ENCODE data around the gene ATP13A1. TPM values are rescaled to one million over a fixed set of nuclear protein-coding genes. Genes with fewer than 3 reads are reported as not detected.

The ATP13A1 gene
- polyA plus RNA-seq, 1 of the 3 experiments (the other 2 are of a cell fraction), result 67.9 TPM

DNA sequence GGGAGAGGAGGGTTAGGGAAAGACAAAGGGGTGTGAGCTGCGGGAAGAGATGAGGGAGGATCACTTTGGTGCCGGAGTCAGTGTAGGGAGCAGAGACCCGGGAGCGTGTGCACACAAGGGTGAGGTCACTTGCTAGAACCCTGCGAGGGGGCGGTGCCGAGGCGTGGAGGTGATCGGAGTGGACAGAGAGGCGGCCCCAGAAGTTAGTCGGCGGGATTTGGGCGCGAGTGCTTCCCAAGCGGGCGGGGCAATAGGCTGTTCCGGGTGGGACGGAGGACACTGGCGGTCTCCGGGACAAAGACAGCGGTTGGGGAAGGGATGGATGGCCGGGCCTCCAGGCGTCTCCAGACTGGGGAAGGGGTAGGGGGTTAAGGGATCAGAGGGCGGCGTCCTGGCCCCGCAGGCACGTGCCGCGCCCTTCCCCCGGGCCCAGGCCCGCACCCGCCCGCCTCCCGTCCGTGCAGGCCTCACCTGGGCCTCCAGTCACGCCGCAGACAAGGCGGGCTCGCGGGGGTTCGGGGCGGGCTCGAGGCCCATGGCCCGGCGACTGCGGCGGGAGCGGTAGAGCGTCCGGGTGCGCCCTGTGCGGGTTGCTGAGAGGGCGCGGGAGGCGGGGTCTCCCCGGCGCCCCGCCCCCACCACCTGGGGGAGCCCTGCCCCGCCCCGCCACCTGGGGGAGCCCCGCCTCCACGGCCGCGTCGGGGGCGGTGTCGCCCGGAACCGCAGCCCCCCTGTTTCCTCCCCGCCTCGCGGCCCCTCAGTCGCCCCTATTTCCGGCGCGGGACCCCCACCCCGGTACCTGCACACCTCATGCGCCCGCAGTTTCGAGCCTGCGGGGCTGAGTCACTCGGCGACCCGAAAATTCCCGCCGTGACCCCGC lies 35.6 kb downstream of the ATP13A1 start, which contains the start of gene LPAR2:
TSS of gene LPAR2 (minus strand) at position 600 of the 880 bp plus-strand sequence. CDS start 945 bp downstream, outside the sequence.
- Histone ChIP-seq H4K20me1 (ENCODE audit: insufficient read depth) (no peaks in the 10 kb centered on the region), H3K9me3 (no peaks in the 10 kb centered on the region), H3K9me2 (no peaks in the 10 kb centered on the region), H3K36me3 (replicated peaks in 1 of 2; ENCODE audit: control insufficient read depth in 1 of 2, insufficient read depth in 2 of 2, low read length in 1 of 2) (no peaks in the 10 kb centered on the region), H3K79me2 (ENCODE audit: insufficient read depth) (no peaks in the 10 kb centered on the region), H3K4me3 (ENCODE audit: low read depth in 2 of 2, low read length in 1 of 2) (peak within 1 kb of the TSS in 1 of 2 experiments; percentile 56; a peak in 2 of 4 replicates), H3K27ac (ENCODE audit: low read depth in 2 of 2, low read length in 1 of 2) (peak within 1 kb of the TSS in 1 of 2 experiments; percentile 65; a peak in 1 of 4 replicates), H3K27me3 (ENCODE audit: insufficient read depth) (no peaks in the 10 kb centered on the region), H3K4me1 (ENCODE audit: control insufficient read depth in 1 of 2, insufficient read depth in 2 of 2, low read depth in 1 of 2, low read length in 1 of 2) (peaks cover 0 to 13% of the 10 kb centered on the region in 2 experiments; a peak in 1 of 4 replicates), H2AFZ (ENCODE audit: low read depth) (peak within 1 kb of the TSS; percentile 20; the same call in 1 of the 2 replicates), H3K9ac (no peak within 1 kb of the TSS), H3K4me2 (peak within 1 kb of the TSS; percentile 47), H3F3A (replicated peaks; ENCODE audit: insufficient read depth) (no peaks in the 10 kb centered on the region)
- ChIA-PET CTCF (interaction anchor here (0.7 to 6.1 kb wide), 12 partner anchors 8 to 96 kb away, joined by 3 to 28 read pairs (median 4); partner anchors contain the start of gene GMIP), POLR2A (interaction anchor here (0.7 to 1.3 kb wide), 2 partner anchors 75 to 238 kb away, joined by 3 to 4 read pairs; partner anchors contain the start of gene ZNF253)
- TF ChIP-seq, protein P1, sequence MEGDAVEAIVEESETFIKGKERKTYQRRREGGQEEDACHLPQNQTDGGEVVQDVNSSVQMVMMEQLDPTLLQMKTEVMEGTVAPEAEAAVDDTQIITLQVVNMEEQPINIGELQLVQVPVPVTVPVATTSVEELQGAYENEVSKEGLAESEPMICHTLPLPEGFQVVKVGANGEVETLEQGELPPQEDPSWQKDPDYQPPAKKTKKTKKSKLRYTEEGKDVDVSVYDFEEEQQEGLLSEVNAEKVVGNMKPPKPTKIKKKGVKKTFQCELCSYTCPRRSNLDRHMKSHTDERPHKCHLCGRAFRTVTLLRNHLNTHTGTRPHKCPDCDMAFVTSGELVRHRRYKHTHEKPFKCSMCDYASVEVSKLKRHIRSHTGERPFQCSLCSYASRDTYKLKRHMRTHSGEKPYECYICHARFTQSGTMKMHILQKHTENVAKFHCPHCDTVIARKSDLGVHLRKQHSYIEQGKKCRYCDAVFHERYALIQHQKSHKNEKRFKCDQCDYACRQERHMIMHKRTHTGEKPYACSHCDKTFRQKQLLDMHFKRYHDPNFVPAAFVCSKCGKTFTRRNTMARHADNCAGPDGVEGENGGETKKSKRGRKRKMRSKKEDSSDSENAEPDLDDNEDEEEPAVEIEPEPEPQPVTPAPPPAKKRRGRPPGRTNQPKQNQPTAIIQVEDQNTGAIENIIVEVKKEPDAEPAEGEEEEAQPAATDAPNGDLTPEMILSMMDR (IDR thresholded peaks at IDR 0.05), result no peak
- TF ChIP-seq, protein P2, sequence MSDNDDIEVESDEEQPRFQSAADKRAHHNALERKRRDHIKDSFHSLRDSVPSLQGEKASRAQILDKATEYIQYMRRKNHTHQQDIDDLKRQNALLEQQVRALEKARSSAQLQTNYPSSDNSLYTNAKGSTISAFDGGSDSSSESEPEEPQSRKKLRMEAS (IDR thresholded peaks at IDR 0.05; ENCODE audit: low read depth), result peak; percentile 40; the same call in 1 of the 2 replicates
- TF ChIP-seq MXI1 (IDR thresholded peaks at IDR 0.05; ENCODE audit: low read depth, low read length) (no peak), TEAD4 (IDR thresholded peaks at IDR 0.05; ENCODE audit: borderline replicate concordance, insufficient read depth) (no peak), NFIC (IDR thresholded peaks at IDR 0.05; ENCODE audit: borderline replicate concordance) (no peak)
- WGBS (ENCODE audit: low lambda C conversion rate), result 23% methylated on average over 22 of the region's 87 CpGs
- peak; percentile 96 for DNase-seq

DNA sequence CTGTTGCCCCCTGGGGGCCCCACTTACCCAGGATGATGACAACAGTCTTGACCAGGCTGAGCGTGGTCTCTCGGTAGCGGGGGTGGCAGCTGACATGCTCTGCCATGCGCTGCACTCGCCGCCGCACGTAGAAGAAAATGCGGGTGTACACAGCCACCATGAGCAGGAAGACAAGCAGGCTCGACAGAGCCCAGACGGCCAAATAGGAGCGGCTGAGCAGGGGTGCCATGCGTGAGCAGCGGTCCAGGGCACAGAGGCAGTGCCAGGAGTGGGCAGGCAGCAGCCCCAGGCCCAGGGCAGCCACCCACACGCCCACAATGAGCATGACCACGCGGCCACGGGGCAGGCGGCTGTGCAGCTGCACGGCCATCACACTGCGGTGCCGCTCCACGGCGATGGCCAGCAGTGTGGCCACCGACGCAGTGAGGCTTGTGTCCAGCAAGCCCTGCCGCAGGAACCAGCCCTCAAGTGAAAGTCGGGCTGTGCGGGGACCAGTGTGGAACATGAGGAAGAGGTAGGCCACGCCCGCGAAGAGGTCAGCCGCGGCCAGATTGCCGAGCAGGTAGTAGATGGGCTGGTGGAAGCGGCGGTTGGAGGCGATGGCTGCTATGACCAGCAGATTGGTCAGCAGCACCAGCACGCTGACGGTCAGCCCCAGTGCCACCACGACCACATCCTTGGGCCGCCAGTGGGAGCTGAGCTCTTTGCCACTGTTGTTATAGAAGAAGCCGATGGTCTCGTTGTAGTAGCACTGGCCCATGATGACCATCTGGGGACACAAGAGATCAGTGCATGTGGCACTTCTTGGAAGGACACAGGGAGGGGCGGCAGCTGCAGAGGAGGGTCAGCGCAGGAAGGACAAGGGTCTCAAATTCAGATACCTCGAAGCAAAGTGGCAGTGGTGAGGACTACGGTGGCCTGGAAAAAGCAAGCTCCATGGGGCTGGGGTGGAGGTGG lies 36.7 kb downstream of the ATP13A1 start:
- no peak overlapping the region for H3K4me2 ChIP-seq
- H3K79me2 ChIP-seq (ENCODE audit: insufficient read depth), result no peaks in the 10 kb centered on the region
- H3K4me3 ChIP-seq (ENCODE audit: low read depth in 2 of 2, low read length in 1 of 2), result peak overlapping the region in 1 of 2 experiments; percentile 56; a peak in 1 of 4 replicates
- DNase-seq, result no peak
- no peaks in the 10 kb centered on the region for H3K27me3 ChIP-seq (ENCODE audit: insufficient read depth)
- H3K9me3 ChIP-seq, result no peaks in the 10 kb centered on the region
- WGBS (ENCODE audit: low lambda C conversion rate), result 97% methylated on average over 40 of the region's 48 CpGs
- H3K36me3 ChIP-seq (replicated peaks in 1 of 2; ENCODE audit: control insufficient read depth in 1 of 2, insufficient read depth in 2 of 2, low read length in 1 of 2), result no peaks in the 10 kb centered on the region
- H3K4me1 ChIP-seq (ENCODE audit: control insufficient read depth in 1 of 2, insufficient read depth in 2 of 2, low read depth in 1 of 2, low read length in 1 of 2), result peaks cover 0 to 13% of the 10 kb centered on the region in 2 experiments; a peak in 1 of 4 replicates
- H3K27ac ChIP-seq (ENCODE audit: low read depth in 2 of 2, low read length in 1 of 2), result no peak overlapping the region
- no peak overlapping the region for H2AFZ ChIP-seq (ENCODE audit: low read depth)
- CTCF ChIA-PET, result interaction anchor here (0.8 to 6.1 kb wide), 5 partner anchors 15 to 94 kb away, joined by 3 to 28 read pairs (median 5); partner anchors contain the start of gene GMIP
- POLR2A ChIA-PET, result interaction anchor here (1.3 kb wide), 1 partner anchor 239 kb away, joined by 4 read pairs; the partner anchor contains the start of gene ZNF253
- H3K9ac ChIP-seq, result no peak overlapping the region
- no peaks in the 10 kb centered on the region for H4K20me1 ChIP-seq (ENCODE audit: insufficient read depth)
- no peak for TF ChIP-seq YY1 (IDR thresholded peaks at IDR 0.05; ENCODE audit: low read depth)
- TF ChIP-seq NFIC (IDR thresholded peaks at IDR 0.05; ENCODE audit: borderline replicate concordance), result no peak
- TF ChIP-seq, protein P1 (IDR thresholded peaks at IDR 0.05), result no peak
- no peak for TF ChIP-seq FOXM1 (IDR thresholded peaks at IDR 0.05; ENCODE audit: low read depth)
- no peak for TF ChIP-seq ELF1 (IDR thresholded peaks at IDR 0.05)
- TF ChIP-seq RXRA (IDR thresholded peaks at IDR 0.05; ENCODE audit: borderline replicate concordance, low read depth), result no peak
- TF ChIP-seq FOXJ3 (CRISPR knock-in tag; IDR thresholded peaks at IDR 0.05), result no peak
- TF ChIP-seq MEF2A (IDR thresholded peaks at IDR 0.05; ENCODE audit: borderline replicate concordance, low read depth), result no peak
- TF ChIP-seq EP300 (IDR thresholded peaks at IDR 0.05; ENCODE audit: borderline replicate concordance in 1 of 2, low read depth in 1 of 2, low read length in 1 of 2), result no peak
- TF ChIP-seq MXI1 (IDR thresholded peaks at IDR 0.05; ENCODE audit: low read depth, low read length), result no peak
- TF ChIP-seq RCOR1 (IDR thresholded peaks at IDR 0.05; ENCODE audit: low read length), result no peak
- TF ChIP-seq NRF1 (IDR thresholded peaks at IDR 0.05; ENCODE audit: low read depth, low read length), result no peak
- no peaks in the 10 kb centered on the region for H3F3A ChIP-seq (replicated peaks; ENCODE audit: insufficient read depth)
- no peaks in the 10 kb centered on the region for H3K9me2 ChIP-seq
